GM21529 (cell line): ENCODE measurements around the gene ZNF446.

Experiments
- ATAC-seq: cut with Tn5 transposase; IDR thresholded peaks from one replicate; pipeline ENCODE4 v1.9.1; 2021; ENCODE audit not compliant: unreplicated experiment

Gene ZNF446

DNA sequence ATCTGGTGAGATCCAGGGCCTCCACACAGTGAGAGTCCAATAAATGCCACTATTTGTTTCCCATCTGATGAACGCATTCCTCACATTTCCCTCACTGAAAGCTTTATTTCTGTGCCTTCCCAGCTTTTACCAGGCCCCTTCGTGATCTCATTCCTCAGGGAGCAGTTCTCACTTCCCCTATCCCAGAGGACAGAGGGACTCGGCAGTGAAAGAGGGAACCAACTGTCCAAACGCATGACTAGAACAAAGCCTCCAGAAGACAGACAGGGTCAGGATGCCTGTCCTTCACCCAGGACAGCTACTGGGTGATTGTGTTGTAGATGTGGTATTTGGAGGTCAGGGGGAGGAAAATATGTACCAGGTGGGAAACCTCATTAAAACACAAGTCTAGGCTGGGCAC, 45.5 kb downstream of the ZNF446 start:
- no peak for ATAC-seq

DNA sequence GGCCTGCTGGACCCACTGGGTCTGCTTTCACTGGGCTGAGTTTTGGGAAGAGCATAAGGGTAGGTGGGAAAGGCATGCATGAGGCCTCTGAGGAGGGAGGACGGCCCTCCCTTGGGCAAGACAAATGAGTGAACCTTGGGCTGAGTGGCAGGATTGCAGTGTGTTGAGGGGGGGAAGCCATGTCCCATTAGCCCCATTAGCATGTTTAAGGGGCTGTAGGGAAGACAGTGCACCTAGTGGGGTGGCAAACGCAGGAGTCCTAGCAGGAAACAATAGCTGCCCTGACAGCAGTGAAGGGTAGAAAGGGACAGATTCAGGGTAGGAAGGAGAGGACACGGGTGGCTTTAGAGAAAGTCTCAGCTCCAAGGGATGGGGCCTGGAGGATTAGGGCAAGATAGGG, 46.6 kb downstream of the ZNF446 start:
- ATAC-seq = no peak

GRCh38 chr19:58529405-58529804, 53.3 kb downstream of the ZNF446 start:
- ATAC-seq = no peak
